C1 segment of cervical spinal cord (tissue), 14 donors: ENCODE measurements around the gene PCSK7.
"Not testable (repeated sequence)": the region's sequence is repeated elsewhere in the genome, so short reads cannot be mapped to it uniquely, and the experiment has no call there.

Experiments used
- DNase-seq, 14 donors: peaks; one replicate each; lab custom pipeline; 2025; lab: John Stamatoyannopoulos, UW

Gene PCSK7

GRCh38 chr11:117183724-117184349 is 48.0 kb downstream of the PCSK7 start:
- no peak for DNase-seq

GRCh38 chr11:117183178-117183577 is 48.7 kb downstream of the PCSK7 start:
- DNase-seq, result not testable (repeated sequence)

GRCh38 chr11:117182551-117182935 is 49.3 kb downstream of the PCSK7 start:
- DNase-seq, result no peak

GRCh38 chr11:117181586-117182550 is 50.0 kb downstream of the PCSK7 start:
- DNase-seq, result no peak

GRCh38 chr11:117180661-117181585 is 51.0 kb downstream of the PCSK7 start:
- peak in 10 of 14 donors; percentile 20 to 73 (median 50) for DNase-seq

- DNase-seq, result no peak
These were observed 51.9 kb downstream of the PCSK7 start for GRCh38 chr11:117180020-117180419.

GRCh38 chr11:117179048-117179999 is 52.5 kb downstream of the PCSK7 start:
- DNase-seq, result peak in 6 of 14 donors; percentile 47 to 69 (median 58)

- peak; percentile 46 to 94 (median 85) for DNase-seq
These were observed 53.5 kb downstream of the PCSK7 start, which contains the start of gene SIDT2 for GRCh38 chr11:117178210-117179034. TSS of gene SIDT2 (plus strand) at chr11:117178743. CDS start at chr11:117179264, 521 bp downstream.

- DNase-seq, result no peak
These were observed 54.2 kb downstream of the PCSK7 start for GRCh38 chr11:117177534-117178209.

- DNase-seq, result no peak
These were observed 55.7 kb downstream of the PCSK7 start for GRCh38 chr11:117176186-117176585.

- no peak for DNase-seq
These were observed 56.1 kb downstream of the PCSK7 start for GRCh38 chr11:117175781-117176180.

GRCh38 chr11:117175104-117175503 is 56.8 kb downstream of the PCSK7 start:
- DNase-seq, result peak in 5 of 14 donors; percentile 25 to 41 (median 38)

- no peak for DNase-seq
These were observed 59.0 kb downstream of the PCSK7 start for GRCh38 chr11:117172724-117173421.

GRCh38 chr11:117171404-117172061 is 60.3 kb downstream of the PCSK7 start:
- no peak for DNase-seq

GRCh38 chr11:117171007-117171403 is 60.9 kb downstream of the PCSK7 start:
- DNase-seq, result no peak

GRCh38 chr11:117170210-117170609 is 61.7 kb downstream of the PCSK7 start:
- peak in 1 of 14 donors; percentile 8 for DNase-seq

GRCh38 chr11:117169736-117170135 is 62.1 kb downstream of the PCSK7 start:
- no peak for DNase-seq

GRCh38 chr11:117166491-117166890 is 65.4 kb downstream of the PCSK7 start:
- no peak for DNase-seq
